Liver (tissue), 3 donors: ENCODE measurements around the gene MTHFSD.

ENCODE experiments used
- CTCF ChIP-seq: fragments of 150-350 bp; IDR thresholded peaks from 2 replicates; pipeline ENCODE4 v1.5.1; 2017; ENCODE audit warnings: improper control_type of control experiment, low read depth, low read length; ENCODE audit not compliant: missing input control
- HNF4A ChIP-seq, 2 donors: conservative IDR thresholded peaks; 2 replicates each; pipeline ENCODE4 v1.6.1; 2016; ENCODE audit warnings: antibody characterized with exemption in 2 of 2, mild to moderate bottlenecking in 2 of 2
- HNF4G ChIP-seq: IDR thresholded peaks from 2 replicates; pipeline ENCODE4 v1.6.1; 2016; ENCODE audit warnings: antibody characterized with exemption
- JUND ChIP-seq, 2 donors: IDR thresholded peaks; 2 replicates each; pipeline ENCODE4 v1.6.1; 2016; ENCODE audit warnings: antibody characterized with exemption in 2 of 2
- MAX ChIP-seq: IDR thresholded peaks from 2 replicates; pipeline ENCODE4 v1.6.1; 2016; ENCODE audit warnings: antibody characterized with exemption
- RAD21 ChIP-seq, 2 donors: IDR thresholded peaks; 2 replicates each; pipeline ENCODE4 v1.6.1; 2016; ENCODE audit warnings: antibody characterized with exemption in 2 of 2, mild to moderate bottlenecking in 2 of 2
- REST ChIP-seq: IDR thresholded peaks from 2 replicates; pipeline ENCODE4 v1.6.1; 2016; ENCODE audit warnings: antibody characterized with exemption, mild to moderate bottlenecking
- SP1 ChIP-seq: IDR thresholded peaks from 2 replicates; pipeline ENCODE4 v1.6.1; 2018; ENCODE audit warnings: antibody characterized with exemption, mild to moderate bottlenecking
- TAF1 ChIP-seq: conservative IDR thresholded peaks from 2 replicates; pipeline ENCODE4 v1.6.1; 2016; ENCODE audit warnings: antibody characterized with exemption, mild to moderate bottlenecking
- YY1 ChIP-seq: IDR thresholded peaks from 2 replicates; pipeline ENCODE4 v1.6.1; 2016; ENCODE audit warnings: antibody characterized with exemption, mild to moderate bottlenecking
- ZBTB33 ChIP-seq: IDR thresholded peaks from 2 replicates; pipeline ENCODE4 v1.6.1; 2016; ENCODE audit warnings: antibody characterized with exemption
- donor health status: healthy.
- donor health status: healthy.

GRCh38 chr16:86604436-86605193 lies 49.6 kb upstream of the MTHFSD start:
- no peak for TF ChIP-seq CTCF
- no peak for TF ChIP-seq REST
- TF ChIP-seq TAF1, result no peak
- TF ChIP-seq JUND (IDR thresholded peaks at IDR 0.05), result no peak
- no peak for TF ChIP-seq YY1
- no peak for TF ChIP-seq SP1
- no peak for TF ChIP-seq ZBTB33
- no peak for TF ChIP-seq MAX
- no peak for TF ChIP-seq HNF4A (conservative IDR thresholded peaks at IDR 0.05)
- no peak for TF ChIP-seq RAD21 (IDR thresholded peaks at IDR 0.05)
- no peak for TF ChIP-seq HNF4G
